Body of pancreas (tissue), 4 donors: ENCODE results near the gene EAF1. TPM values are rescaled to one million over a fixed set of nuclear protein-coding genes. Genes with fewer than 3 reads are reported as not detected.
"Not testable (repeated sequence)": the region's sequence is repeated elsewhere in the genome, so short reads cannot be mapped to it uniquely, and the experiment has no call there.

Experiments
- ATAC-seq: fragments of 150-250 bp; one replicate; pipeline ENCODE4 v1.9.1; 2016
- DNase-seq, 4 donors: peaks; one replicate each; pipeline ENCODE4 v3.0.0-alpha.2; 2019
- H3K27ac ChIP-seq, 4 donors: fragments of 200-600 bp; sonication (generic); 1 replicate in 3 of 4; 2 replicates in 1 of 4; pipeline versions ENCODE4 v1.5.1 to v1.6.1; 2016 to 2019; ENCODE audit warnings: mild to moderate bottlenecking in 1 of 4, mixed read lengths in 1 of 4, moderate library complexity in 1 of 4
- H3K27me3 ChIP-seq, 2 donors: fragments of 200-600 bp; sonication (generic); one replicate each; pipeline ENCODE4 v1.6.0; 2016; ENCODE audit warnings: mild to moderate bottlenecking in 1 of 2
- H3K36me3 ChIP-seq, 2 donors: fragments of 200-600 bp; sonication (generic); replicated peaks in 1 of 2; 2 replicates each; pipeline ENCODE4 v1.5.1; 2016; ENCODE audit warnings: low read depth in 2 of 2; ENCODE audit not compliant: insufficient read depth in 1 of 2
- H3K4me1 ChIP-seq: fragments of 200-600 bp; sonication (generic); one replicate; pipeline ENCODE4 v1.6.0; 2016
- H3K4me3 ChIP-seq, 2 donors: fragments of 200-600 bp; sonication (generic); 1 replicate in 1 of 2; 2 replicates in 1 of 2; pipeline ENCODE4 v1.5.1; 2016 to 2019
- H3K9me3 ChIP-seq, 3 donors: fragments of 200-600 bp; sonication (generic); 1 replicate in 2 of 3; 2 replicates in 1 of 3; pipeline ENCODE4 v1.5.1; 2016
- POLR2A ChIP-seq, 3 donors: fragments of 450-650 bp; IDR thresholded peaks; one replicate each; pipeline ENCODE4 v1.6.1; 2016; ENCODE audit warnings: antibody characterized with exemption in 3 of 3, mild to moderate bottlenecking in 2 of 3
- WGBS, 2 donors: methylation state at CpG; one replicate each; pipeline ENCODE4 v1.1.5; 2017; 5-methylcytosine and 5-hydroxymethylcytosine counted together
- intact Hi-C: fragments of 100-400 bp; cut with DNase I; formaldehyde crosslinking; loops from one replicate; pipeline ENCODE4 v1.15.1; 2023
- total RNA-seq, 2 donors: library from RNA; depleted of rRNA; stranded (reverse); fragments of >200 nt; gene quantifications; one replicate each; pipeline ENCODE4 v1.1.0, GENCODE V29; 2016
- TF ChIP-seq, protein P1 (sequence below), 7 experiments: fragments of 450-650 bp in 4 of 7; fragments of 200-600 bp in 3 of 7; sonication (generic) in 3 of 7; IDR thresholded peaks; one replicate each; pipeline ENCODE4 v1.5.1; 2016 to 2019; ENCODE audit warnings: antibody characterized with exemption in 7 of 7

The EAF1 gene
- total RNA-seq, 2 donors from 2014 or later, result 9.1 to 12.9 TPM

DNA sequence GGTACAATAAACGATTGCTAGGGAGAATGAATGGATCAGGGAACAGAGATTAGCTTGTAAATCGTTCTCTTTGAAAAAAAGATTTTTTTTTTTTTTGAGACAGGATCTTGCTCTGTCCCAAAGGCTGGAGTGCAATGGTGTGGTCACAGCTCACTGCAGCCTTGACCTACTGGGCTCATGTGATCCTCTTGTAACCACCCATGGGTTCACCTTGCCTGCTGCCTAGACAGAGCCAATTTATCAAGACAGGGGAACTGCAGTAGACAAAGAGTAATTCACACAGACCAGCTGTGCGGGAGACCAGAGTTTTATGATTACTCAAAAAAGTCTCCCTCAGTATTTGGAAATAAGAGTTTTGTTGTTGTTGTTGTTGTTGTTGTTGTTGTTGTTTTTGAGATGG lies 39.7 kb upstream of the EAF1 start:
- intact Hi-C loops, result no loop called here
- 55 to 70% methylated on average over 3 of the region's 3 CpGs for WGBS, 2 donors
- Histone ChIP-seq H3K36me3 (no peaks in the 10 kb centered on the region), H3K9me3 (no peaks in the 10 kb centered on the region), H3K27ac (peak overlapping the region in 1 of 4 donors; percentile 50), H3K4me3 (no peak overlapping the region), H3K27me3 (no peaks in the 10 kb centered on the region), H3K4me1 (no peaks in the 10 kb centered on the region)
- TF ChIP-seq, protein P1, sequence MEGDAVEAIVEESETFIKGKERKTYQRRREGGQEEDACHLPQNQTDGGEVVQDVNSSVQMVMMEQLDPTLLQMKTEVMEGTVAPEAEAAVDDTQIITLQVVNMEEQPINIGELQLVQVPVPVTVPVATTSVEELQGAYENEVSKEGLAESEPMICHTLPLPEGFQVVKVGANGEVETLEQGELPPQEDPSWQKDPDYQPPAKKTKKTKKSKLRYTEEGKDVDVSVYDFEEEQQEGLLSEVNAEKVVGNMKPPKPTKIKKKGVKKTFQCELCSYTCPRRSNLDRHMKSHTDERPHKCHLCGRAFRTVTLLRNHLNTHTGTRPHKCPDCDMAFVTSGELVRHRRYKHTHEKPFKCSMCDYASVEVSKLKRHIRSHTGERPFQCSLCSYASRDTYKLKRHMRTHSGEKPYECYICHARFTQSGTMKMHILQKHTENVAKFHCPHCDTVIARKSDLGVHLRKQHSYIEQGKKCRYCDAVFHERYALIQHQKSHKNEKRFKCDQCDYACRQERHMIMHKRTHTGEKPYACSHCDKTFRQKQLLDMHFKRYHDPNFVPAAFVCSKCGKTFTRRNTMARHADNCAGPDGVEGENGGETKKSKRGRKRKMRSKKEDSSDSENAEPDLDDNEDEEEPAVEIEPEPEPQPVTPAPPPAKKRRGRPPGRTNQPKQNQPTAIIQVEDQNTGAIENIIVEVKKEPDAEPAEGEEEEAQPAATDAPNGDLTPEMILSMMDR (IDR thresholded peaks at IDR 0.05), result no peak
- no peak for TF ChIP-seq POLR2A (IDR thresholded peaks at IDR 0.05)
- DNase-seq (no peak), ATAC-seq (peak; percentile 45)

DNA sequence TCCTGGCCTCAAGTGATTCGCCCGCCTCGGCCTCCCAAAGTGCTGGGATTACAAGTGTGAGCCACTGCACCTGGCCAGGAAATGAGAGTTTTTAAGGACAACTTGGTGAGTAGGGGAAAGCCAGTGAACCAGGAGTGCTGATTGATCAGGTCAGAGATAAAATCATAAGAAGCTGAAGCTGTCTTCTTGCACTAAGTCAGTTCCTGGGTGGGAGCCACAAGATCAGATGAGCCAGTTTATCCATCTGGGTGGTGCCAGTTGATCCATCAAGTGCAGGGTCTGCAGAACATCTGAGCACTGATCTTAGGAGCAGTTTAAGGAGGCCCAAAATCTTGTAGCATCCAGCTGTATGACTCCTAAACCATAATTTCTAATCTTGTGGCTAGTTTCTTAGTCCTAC lies 39.1 kb upstream of the EAF1 start:
- DNase-seq, H3K27me3 ChIP-seq, H3K4me3 ChIP-seq, H3K4me1 ChIP-seq, H3K9me3 ChIP-seq, H3K36me3 ChIP-seq, ATAC-seq, intact Hi-C loops: not testable (repeated sequence)
- H3K27ac ChIP-seq, result peak overlapping the region in 1 of 4 donors; percentile 50
- WGBS, 2 donors, result 88 to 97% methylated on average over 3 of the region's 3 CpGs

DNA sequence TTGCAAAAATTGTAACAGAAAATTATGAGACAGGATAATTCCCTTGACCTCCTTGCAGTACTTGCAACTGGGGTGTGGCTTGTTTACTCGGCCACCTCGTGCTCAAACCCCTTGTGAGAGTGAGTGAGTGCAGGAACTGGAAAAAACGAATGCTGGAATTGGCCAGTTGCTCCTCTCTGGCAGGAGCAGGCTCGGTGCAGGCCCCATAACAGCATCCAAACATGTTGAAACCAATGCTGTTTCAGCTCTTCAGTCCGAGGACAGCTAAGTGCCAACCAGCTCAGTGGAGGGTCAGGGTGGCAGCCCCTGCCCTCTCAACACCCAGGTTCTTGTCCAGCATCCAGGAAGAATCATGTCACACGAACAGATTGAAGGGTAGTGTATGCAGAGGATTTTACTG lies 36.9 kb upstream of the EAF1 start:
- no peak for DNase-seq
- no peak for ATAC-seq

DNA sequence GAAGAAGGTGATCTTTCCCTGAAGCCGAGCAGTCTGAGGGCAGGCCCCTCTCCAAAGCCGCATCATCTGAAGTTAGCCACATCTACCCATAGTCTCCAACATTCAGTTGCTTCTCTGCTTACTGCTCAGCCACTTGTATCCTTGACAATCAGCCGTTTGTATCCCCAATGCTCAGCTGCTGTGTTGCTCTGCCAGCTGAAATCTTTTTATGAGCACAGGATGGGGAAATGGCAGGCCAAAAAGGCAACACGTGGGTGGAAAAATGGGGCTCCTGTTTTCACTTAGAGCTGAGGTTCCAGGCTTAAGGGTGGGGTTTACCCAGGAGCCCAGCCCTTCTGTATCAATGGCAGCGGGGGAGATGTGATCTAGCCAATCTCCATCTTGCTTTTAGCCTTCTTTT lies 36.4 kb upstream of the EAF1 start:
- intact Hi-C loops, result no loop called here
- ATAC-seq (no peak), DNase-seq (no peak)
- no peaks in the 10 kb centered on the region for H3K27me3 ChIP-seq
- H3K36me3 ChIP-seq, result no peaks in the 10 kb centered on the region
- TF ChIP-seq, protein P1 (IDR thresholded peaks at IDR 0.05), result no peak
- no peak for TF ChIP-seq POLR2A (IDR thresholded peaks at IDR 0.05)
- H3K9me3 ChIP-seq, result no peaks in the 10 kb centered on the region
- H3K4me1 ChIP-seq, result no peaks in the 10 kb centered on the region
- no peak overlapping the region for H3K4me3 ChIP-seq
- H3K27ac ChIP-seq, result no peak overlapping the region
- 74 to 84% methylated on average over 5 of the region's 5 CpGs for WGBS, 2 donors

More for the DNA sequence above, 36.9 kb upstream of the EAF1 start:
- 63 to 79% methylated on average over 6 of the region's 6 CpGs for WGBS, 2 donors
- TF ChIP-seq, protein P1 (IDR thresholded peaks at IDR 0.05), result no peak
- no peak for TF ChIP-seq POLR2A (IDR thresholded peaks at IDR 0.05)
- H3K4me1 ChIP-seq, result no peaks in the 10 kb centered on the region
- H3K4me3 ChIP-seq, result no peak overlapping the region
- intact Hi-C loops, result no loop called here
- H3K9me3 ChIP-seq, result no peaks in the 10 kb centered on the region
- H3K36me3 ChIP-seq, result no peaks in the 10 kb centered on the region
- no peak overlapping the region for H3K27ac ChIP-seq
- H3K27me3 ChIP-seq, result no peaks in the 10 kb centered on the region

DNA sequence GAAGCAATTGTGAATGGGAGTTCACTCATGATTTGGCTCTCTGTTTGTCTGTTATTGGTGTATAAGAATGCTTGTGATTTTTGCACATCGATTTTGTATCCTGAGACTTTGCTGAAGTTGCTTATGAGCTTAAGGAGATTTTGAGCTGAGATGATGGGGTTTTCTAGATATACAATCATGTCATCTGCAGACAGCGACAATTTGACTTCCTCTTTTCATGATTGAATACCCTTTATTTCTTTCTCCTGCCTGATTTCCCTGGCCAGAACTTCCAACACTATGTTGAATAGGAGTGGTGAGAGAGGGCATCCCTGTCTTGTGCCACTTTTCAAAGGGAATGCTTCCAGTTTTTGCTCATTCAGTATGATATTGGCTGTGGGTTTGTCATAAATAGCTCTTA lies 34.1 kb upstream of the EAF1 start:
- H3K36me3 ChIP-seq, H3K4me1 ChIP-seq, H3K27me3 ChIP-seq, ATAC-seq, DNase-seq, H3K4me3 ChIP-seq, H3K9me3 ChIP-seq, H3K27ac ChIP-seq, intact Hi-C loops: not testable (repeated sequence)
- WGBS, 2 donors, result 84 to 92% methylated on average over 2 of the region's 2 CpGs

DNA sequence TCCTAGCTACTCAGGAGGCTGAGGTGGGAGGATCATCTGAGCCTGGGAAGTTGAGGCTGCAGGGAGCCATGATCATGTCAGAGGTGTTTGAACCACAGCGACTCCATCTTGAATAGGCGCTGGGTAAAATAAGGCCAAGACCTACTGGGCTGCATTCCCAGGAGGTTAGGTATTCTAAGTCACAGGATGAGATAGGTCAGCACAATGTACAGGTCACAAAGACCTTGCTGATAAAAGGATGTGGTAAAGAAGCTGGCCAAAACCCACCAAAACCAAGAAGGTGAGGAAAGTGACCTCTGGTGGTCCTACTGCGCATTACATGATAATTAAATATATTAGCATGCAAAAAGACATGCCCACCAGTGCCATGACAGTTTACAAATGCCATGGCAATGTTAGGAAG lies 28.7 kb upstream of the EAF1 start:
- TF ChIP-seq, protein P1 (IDR thresholded peaks at IDR 0.05), result peak in 2 of 7 experiments; percentile 9 to 18
- 83 to 94% methylated on average over 3 of the region's 3 CpGs for WGBS, 2 donors
- H3K4me3 ChIP-seq, H3K9me3 ChIP-seq, intact Hi-C loops, ATAC-seq, DNase-seq, H3K36me3 ChIP-seq, H3K4me1 ChIP-seq, H3K27me3 ChIP-seq, H3K27ac ChIP-seq: not testable (repeated sequence)
